Gastroesophageal sphincter (tissue), 3 donors: ENCODE results near the gene DHX57.

ENCODE experiments used
- EP300 ChIP-seq: sonication (generic); formaldehyde crosslinking; IDR thresholded peaks from one replicate; pipeline ENCODE4 v1.6.1; 2017; ENCODE audit warnings: antibody characterized with exemption, mild to moderate bottlenecking
- POLR2A ChIP-seq, 2 donors: fragments of 450-650 bp; IDR thresholded peaks; one replicate each; pipeline ENCODE4 v1.6.1; 2017; ENCODE audit warnings: antibody characterized with exemption in 2 of 2, mild to moderate bottlenecking in 2 of 2, moderate library complexity in 1 of 2
- TF ChIP-seq, protein P1 (sequence below), 4 experiments: fragments of 200-600 bp in 2 of 4; fragments of 450-650 bp in 2 of 4; sonication (generic) in 1 of 4; IDR thresholded peaks; one replicate each; pipeline ENCODE4 v1.5.1; 2017 to 2019; ENCODE audit warnings: antibody characterized with exemption in 4 of 4, mild to moderate bottlenecking in 2 of 4, moderate library complexity in 2 of 4

DNA sequence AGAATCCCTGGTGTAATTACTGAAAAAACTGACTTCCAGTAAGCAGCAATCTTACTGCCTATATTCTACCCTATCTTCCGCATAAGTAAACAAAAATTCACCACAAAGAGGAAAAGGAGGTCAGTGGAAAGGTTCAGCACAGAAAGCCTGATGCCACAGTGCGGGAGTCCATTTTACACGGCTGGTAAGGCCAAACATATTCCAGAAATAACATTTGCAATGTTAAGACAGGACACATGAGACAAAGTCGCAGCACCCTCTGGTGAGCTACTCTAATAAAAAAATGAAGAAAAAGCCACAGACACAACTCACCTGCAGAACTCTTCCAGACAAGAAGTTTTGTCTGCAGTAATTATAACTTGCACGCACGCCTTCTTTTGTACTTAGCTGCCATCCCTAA, 57.2 kb downstream of the DHX57 start:
- TF ChIP-seq, protein P1, sequence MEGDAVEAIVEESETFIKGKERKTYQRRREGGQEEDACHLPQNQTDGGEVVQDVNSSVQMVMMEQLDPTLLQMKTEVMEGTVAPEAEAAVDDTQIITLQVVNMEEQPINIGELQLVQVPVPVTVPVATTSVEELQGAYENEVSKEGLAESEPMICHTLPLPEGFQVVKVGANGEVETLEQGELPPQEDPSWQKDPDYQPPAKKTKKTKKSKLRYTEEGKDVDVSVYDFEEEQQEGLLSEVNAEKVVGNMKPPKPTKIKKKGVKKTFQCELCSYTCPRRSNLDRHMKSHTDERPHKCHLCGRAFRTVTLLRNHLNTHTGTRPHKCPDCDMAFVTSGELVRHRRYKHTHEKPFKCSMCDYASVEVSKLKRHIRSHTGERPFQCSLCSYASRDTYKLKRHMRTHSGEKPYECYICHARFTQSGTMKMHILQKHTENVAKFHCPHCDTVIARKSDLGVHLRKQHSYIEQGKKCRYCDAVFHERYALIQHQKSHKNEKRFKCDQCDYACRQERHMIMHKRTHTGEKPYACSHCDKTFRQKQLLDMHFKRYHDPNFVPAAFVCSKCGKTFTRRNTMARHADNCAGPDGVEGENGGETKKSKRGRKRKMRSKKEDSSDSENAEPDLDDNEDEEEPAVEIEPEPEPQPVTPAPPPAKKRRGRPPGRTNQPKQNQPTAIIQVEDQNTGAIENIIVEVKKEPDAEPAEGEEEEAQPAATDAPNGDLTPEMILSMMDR (IDR thresholded peaks at IDR 0.05) = no peak
- TF ChIP-seq POLR2A (IDR thresholded peaks at IDR 0.05) (no peak), EP300 (no peak)
